H1 (cell line): Measurements from ENCODE around the gene KNOP1. TPM values are rescaled to one million over a fixed set of nuclear protein-coding genes. Genes with fewer than 3 reads are reported as not detected.

Source experiments
- CTCF ChIA-PET: fragments of 300-600 bp; sonication (Branson Sonifier 250); formaldehyde crosslinking; loops from one replicate; lab custom pipeline; 2021; ENCODE audit not compliant: partially characterized antibody; lab: Charles Lee
- POLR2A ChIA-PET: fragments of 300-600 bp; sonication (Branson Sonifier 250); formaldehyde crosslinking; loops from one replicate; lab custom pipeline; 2021; ENCODE audit warnings: inconsistent platforms; ENCODE audit not compliant: partially characterized antibody; lab: Charles Lee
- DNase-seq, 2 experiments: peaks; one replicate each; pipeline versions ENCODE4 v3.0.0 to v3.0.0-alpha.2; 2010 to 2022; ENCODE audit warnings: low spot score in 2 of 2, low read depth in 1 of 2, mixed read lengths in 1 of 2
- FAIRE-seq: peaks from 2 replicates; lab custom pipeline; 2011; peaks lifted over from hg19 to GRCh38; lab: Jason Lieb, UNC
- H2AFZ ChIP-seq: 2 replicates; pipeline ENCODE4 v1.8.1; 2012; ENCODE audit warnings: low read length, inconsistent platforms
- H2AK5ac ChIP-seq: 2 replicates; pipeline ENCODE4 v1.6.1; 2013; ENCODE audit warnings: low read depth, low read length
- H2BK120ac ChIP-seq: replicated peaks from 2 replicates; pipeline ENCODE3; 2013; ENCODE audit warnings: low read depth, low read length, inconsistent platforms
- H2BK12ac ChIP-seq: 2 replicates; pipeline ENCODE4 v1.6.1; 2013; ENCODE audit warnings: low read depth, low read length
- H2BK15ac ChIP-seq: 2 replicates; pipeline ENCODE4 v1.6.1; 2013; ENCODE audit warnings: low read length
- H2BK20ac ChIP-seq: 2 replicates; pipeline ENCODE4 v1.6.1; 2013; ENCODE audit warnings: low read length
- H2BK5ac ChIP-seq: 2 replicates; pipeline ENCODE4 v1.6.1; 2013; ENCODE audit warnings: low read depth, low read length
- H3K14ac ChIP-seq: 2 replicates; pipeline ENCODE4 v1.6.1; 2013; ENCODE audit warnings: inconsistent platforms; ENCODE audit not compliant: insufficient read length
- H3K18ac ChIP-seq: 2 replicates; pipeline ENCODE4 v1.6.1; 2013; ENCODE audit warnings: low read length; ENCODE audit errors: extremely low read depth
- H3K23ac ChIP-seq: 2 replicates; pipeline ENCODE4 v1.6.1; 2013; ENCODE audit warnings: inconsistent platforms; ENCODE audit not compliant: insufficient read length
- H3K23me2 ChIP-seq: 2 replicates; pipeline ENCODE4 v1.6.1; 2013; ENCODE audit warnings: low read depth, low read length
- H3K27ac ChIP-seq: 2 replicates; pipeline ENCODE4 v1.6.1; 2011; ENCODE audit warnings: low read depth, low read length, inconsistent platforms
- H3K27me3 ChIP-seq, 4 experiments: replicated peaks in 1 of 4; 1 replicate in 1 of 4; 2 replicates in 3 of 4; pipeline versions ENCODE4 v1.6.1 to v1.8.1; 2011 to 2013; ENCODE audit warnings: low read length in 3 of 4, mild to moderate bottlenecking in 3 of 4, inconsistent platforms in 2 of 4, mixed read lengths in 2 of 4, moderate library complexity in 1 of 4; ENCODE audit not compliant: control insufficient read depth in 3 of 4, insufficient read depth in 3 of 4; ENCODE audit errors: extremely low read depth in 1 of 4
- H3K36me3 ChIP-seq, 4 experiments: 2 replicates each; pipeline versions ENCODE4 v1.6.1 to v1.8.1; 2011 to 2013; ENCODE audit warnings: mild to moderate bottlenecking in 4 of 4, low read length in 3 of 4, moderate library complexity in 2 of 4, control low read depth in 1 of 4, inconsistent platforms in 1 of 4; ENCODE audit not compliant: insufficient read depth in 4 of 4, control insufficient read depth in 2 of 4
- H3K4ac ChIP-seq: replicated peaks from 2 replicates; pipeline ENCODE3; 2013; ENCODE audit warnings: low read length, low read depth, mixed read lengths, inconsistent platforms; ENCODE audit not compliant: insufficient read length
- H3K4me1 ChIP-seq, 4 experiments: replicated peaks in 1 of 4; 1 replicate in 1 of 4; 2 replicates in 3 of 4; pipeline versions ENCODE4 v1.6.1 to v1.8.1; 2011 to 2013; ENCODE audit warnings: low read length in 3 of 4, inconsistent platforms in 2 of 4, mixed read lengths in 1 of 4; ENCODE audit not compliant: insufficient read depth in 4 of 4, control insufficient read depth in 3 of 4
- H3K4me2 ChIP-seq, 2 experiments: 2 replicates each; pipeline versions ENCODE4 v1.6.1 to v1.8.1; 2011 to 2013; ENCODE audit warnings: low read depth in 2 of 2, low read length in 2 of 2, control low read depth in 1 of 2, inconsistent platforms in 1 of 2, mild to moderate bottlenecking in 1 of 2; ENCODE audit not compliant: insufficient read depth in 1 of 2
- H3K4me3 ChIP-seq, 4 experiments: fragments of 200-600, 300-600 bp in 1 of 4; sonication (generic), shearing (Covaris generic), sonication (Bioruptor Twin) in 1 of 4; 2 replicates each; pipeline versions ENCODE4 v1.5.1 to v1.8.1; 2011 to 2016; ENCODE audit warnings: low read length in 4 of 4, low read depth in 3 of 4, control low read depth in 2 of 4, inconsistent platforms in 2 of 4, mild to moderate bottlenecking in 2 of 4, mixed read lengths in 1 of 4, moderate library complexity in 1 of 4; ENCODE audit not compliant: insufficient read depth in 2 of 4; ENCODE audit errors: extremely low read depth in 1 of 4
- H3K56ac ChIP-seq: replicated peaks from 2 replicates; pipeline ENCODE3; 2013; ENCODE audit warnings: low read depth, mild to moderate bottlenecking, mixed read lengths, low read length, inconsistent platforms; ENCODE audit not compliant: insufficient read length
- H3K79me1 ChIP-seq: 2 replicates; pipeline ENCODE4 v1.6.1; 2013; ENCODE audit warnings: low read depth, low read length, control low read depth
- H3K79me2 ChIP-seq, 2 experiments: 2 replicates each; pipeline versions ENCODE4 v1.6.1 to v1.8.1; 2012 to 2013; ENCODE audit warnings: low read length in 2 of 2, mild to moderate bottlenecking in 2 of 2, inconsistent platforms in 1 of 2; ENCODE audit not compliant: insufficient read depth in 2 of 2, control insufficient read depth in 1 of 2
- H3K9ac ChIP-seq, 4 experiments: replicated peaks in 1 of 4; 1 replicate in 1 of 4; 2 replicates in 3 of 4; pipeline versions ENCODE4 v1.6.1 to v1.8.1; 2011 to 2013; ENCODE audit warnings: low read depth in 3 of 4, low read length in 3 of 4, control low read depth in 2 of 4, mild to moderate bottlenecking in 2 of 4, moderate library complexity in 2 of 4, inconsistent platforms in 1 of 4; ENCODE audit errors: extremely low read depth in 1 of 4
- H3K9me3 ChIP-seq, 2 experiments: 2 replicates each; pipeline versions ENCODE4 v1.6.1 to v1.8.1; 2012 to 2013; ENCODE audit warnings: mild to moderate bottlenecking in 2 of 2, moderate library complexity in 2 of 2, control low read depth in 1 of 2, inconsistent platforms in 1 of 2, low read depth in 1 of 2, low read length in 1 of 2, mixed read lengths in 1 of 2; ENCODE audit not compliant: insufficient read depth in 2 of 2
- H4K20me1 ChIP-seq, 2 experiments: replicated peaks in 1 of 2; 2 replicates each; pipeline versions ENCODE3 to v1.8.1; 2011 to 2013; ENCODE audit warnings: inconsistent platforms in 2 of 2, low read length in 2 of 2, mild to moderate bottlenecking in 1 of 2; ENCODE audit not compliant: insufficient read depth in 2 of 2, control insufficient read depth in 1 of 2
- H4K5ac ChIP-seq: 2 replicates; pipeline ENCODE4 v1.6.1; 2013; ENCODE audit warnings: low read length, low read depth, mixed read lengths, inconsistent platforms; ENCODE audit not compliant: insufficient read length
- H4K8ac ChIP-seq: 2 replicates; pipeline ENCODE4 v1.8.0; 2013; ENCODE audit warnings: mild to moderate bottlenecking, moderate library complexity, low read length, inconsistent platforms; ENCODE audit not compliant: insufficient read depth; ENCODE audit errors: extremely low read depth
- H4K91ac ChIP-seq: replicated peaks from 2 replicates; pipeline ENCODE3; 2013; ENCODE audit warnings: low read length, mixed read lengths, inconsistent platforms; ENCODE audit not compliant: insufficient read length
- CEBPB ChIP-seq: IDR thresholded peaks from 2 replicates; pipeline ENCODE4 v1.6.1; 2012; ENCODE audit warnings: low read depth, low read length
- CTBP2 ChIP-seq: IDR thresholded peaks from 2 replicates; pipeline ENCODE4 v1.7.0; 2011; ENCODE audit warnings: borderline replicate concordance, mild to moderate bottlenecking, moderate library complexity, mixed read lengths, low read length; ENCODE audit not compliant: insufficient read depth, insufficient read length
- KDM5A ChIP-seq: fragments of 200-600 bp; IDR thresholded peaks from 2 replicates; pipeline ENCODE4 v1.7.1; 2012; ENCODE audit warnings: mild to moderate bottlenecking, low read length, inconsistent platforms, mixed read lengths
- RXRA ChIP-seq: IDR thresholded peaks from 2 replicates; pipeline ENCODE4 v1.6.1; 2011; ENCODE audit warnings: low read depth, mild to moderate bottlenecking, low read length, moderate library complexity; ENCODE audit not compliant: insufficient read depth
- TCF12 ChIP-seq: IDR thresholded peaks from 2 replicates; pipeline ENCODE4 v1.6.1; 2011; ENCODE audit warnings: low read depth, mild to moderate bottlenecking, low read length
- WGBS, 2 experiments: shearing (Covaris generic) in 1 of 2; methylation state at CpG; one replicate each; pipeline versions ENCODE4 v1.1.6 to v1.1.7; 2013 to 2015; ENCODE audit warnings: low lambda C conversion rate in 2 of 2, mixed read lengths in 2 of 2, inconsistent platforms in 1 of 2, low coverage in 1 of 2, missing lambda C conversion rate in 1 of 2; ENCODE audit not compliant: insufficient replicate concordance in 2 of 2, insufficient coverage in 1 of 2, insufficient read length in 1 of 2; ENCODE audit errors: extremely low coverage in 1 of 2, missing lambda C conversion rate in 1 of 2; 5-methylcytosine and 5-hydroxymethylcytosine counted together
- polyA plus RNA-seq, 7 experiments: library from polyadenylated mRNA; depleted of rRNA in 3 of 7; stranded (reverse) in 5 of 7; unstranded in 2 of 7; fragments of >200 nt in 5 of 7; fragments of 200-250 nt in 2 of 7; gene quantifications; 1 replicate in 5 of 7; 2 replicates in 1 of 7; 4 replicates in 1 of 7; pipeline versions ENCODE4 v1.2.1 to v1.2.3, GENCODE V29; 2011 to 2013; ENCODE audit warnings: missing spikeins in 2 of 7, mixed read lengths in 2 of 7
- total RNA-seq: library from RNA; stranded (reverse); fragmentation: NEBNext Ultra II Directional; extraction: Animal tissue kit (Norgen Biotek cat#: 25700); gene quantifications from 2 replicates; pipeline ENCODE4 v1.2.1, GENCODE V29; 2021
- TF ChIP-seq, protein P1 (sequence below): IDR thresholded peaks from 2 replicates; pipeline ENCODE4 v1.6.1; 2012; ENCODE audit warnings: low read length, inconsistent platforms

KNOP1 gene
- total and polyA plus RNA-seq, 2 of the 8 experiments (the other 6 are each of a cell fraction or from before 2014, with no cell fraction given) = 21.6 to 87.9 TPM

DNA sequence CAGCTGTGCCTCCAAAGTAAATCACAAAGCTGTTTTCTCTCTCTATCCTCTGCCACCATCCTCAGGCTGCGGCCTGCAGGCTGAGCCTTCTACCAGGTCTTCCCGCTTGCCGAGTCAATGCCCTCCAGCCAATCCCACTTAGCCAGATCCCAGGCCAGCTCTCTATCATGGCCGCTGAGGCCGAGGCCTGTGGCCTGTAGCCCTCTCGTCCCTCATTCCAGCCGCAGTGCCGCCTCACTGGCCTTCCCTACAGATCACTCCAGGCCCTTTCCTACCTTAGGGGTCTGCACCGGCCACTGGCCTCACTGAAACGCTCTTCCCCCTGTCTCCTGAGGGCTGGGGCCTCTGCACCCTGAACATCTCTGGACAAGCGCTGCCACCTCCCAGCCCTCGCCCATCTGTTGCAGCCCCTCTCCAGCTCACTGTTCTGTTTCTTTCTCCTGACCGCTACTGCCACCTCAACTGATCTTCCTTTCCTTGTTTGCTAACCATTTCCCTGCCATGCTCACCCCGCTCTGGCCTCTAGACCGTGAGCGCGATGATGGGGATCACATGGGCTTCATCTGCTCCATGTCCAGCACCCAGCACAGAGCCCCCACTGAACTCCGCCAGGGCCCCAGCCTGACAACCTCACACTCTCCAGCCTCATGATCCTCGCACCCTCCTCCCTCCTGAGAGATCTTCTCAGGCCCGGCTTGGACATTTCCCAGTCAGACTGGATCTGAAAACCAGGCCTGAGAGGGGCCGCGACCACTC, 8.5 kb downstream of the KNOP1 start:
- Histone ChIP-seq H3K4me3 (no peak overlapping the region), H3K4me1 (peaks cover 12 to 50% (median 37%) of the 10 kb centered on the region in 4 experiments), H3K27me3 (no peaks in the 10 kb centered on the region), H3K23me2 (no peaks in the 10 kb centered on the region), H4K5ac (no peak overlapping the region), H3K56ac (no peak overlapping the region), H3K79me1 (peaks cover 33% of the 10 kb centered on the region), H3K23ac (no peak overlapping the region), H3K4me2 (no peak overlapping the region; a peak in 2 of 4 replicates), H2AFZ (no peak overlapping the region), H3K9me3 (no peaks in the 10 kb centered on the region), H3K9ac (peak overlapping the region in 2 of 4 experiments; percentile 8 to 12; a peak in 3 of 7 replicates), H2BK12ac (peak overlapping the region; percentile 17; the same call in 1 of the 2 replicates), H3K79me2 (peaks cover 12 to 96% of the 10 kb centered on the region in 2 experiments; a peak in 3 of 4 replicates), H3K18ac (no peak overlapping the region), H3K14ac (no peak overlapping the region), H3K4ac (no peak overlapping the region), H3K36me3 (peaks cover 36 to 88% (median 56%) of the 10 kb centered on the region in 4 experiments), H2BK120ac (no peak overlapping the region), H2AK5ac (no peak overlapping the region), H2BK15ac (0 out of 2 replicates have a peak overlapping the region, but pooled peaks have one; percentile 3), H4K20me1 (peaks cover 44 to 58% of the 10 kb centered on the region in 2 experiments), H4K8ac (no peak overlapping the region; the same call in 1 of the 2 replicates), H4K91ac (no peak overlapping the region), H2BK5ac (0 out of 2 replicates have a peak overlapping the region, but pooled peaks have one; percentile 60), H3K27ac (peak overlapping the region; percentile 48; the same call in 1 of the 2 replicates), H2BK20ac (no peak overlapping the region)
- POLR2A ChIA-PET = interaction anchor here (0.6 to 3.3 kb wide), 12 partner anchors 8 to 512 kb away, joined by 3 to 20 read pairs (median 5); partner anchors contain the start of genes IQCK and KNOP1
- no peak for DNase-seq
- WGBS, 2 experiments = 91% methylated on average over 22 of the region's 22 CpGs; no CpG with 5 or more reads in 1 of the 2 experiments
- CTCF ChIA-PET = interaction anchor here (0.7 to 1.9 kb wide), 5 partner anchors 28 to 191 kb away, joined by 3 to 4 read pairs (median 3); no protein-coding TSS in a partner anchor
- FAIRE-seq = no peak
- TF ChIP-seq CEBPB (no peak), CTBP2 (no peak), RXRA (no peak), TCF12 (no peak), KDM5A (no peak)
- TF ChIP-seq, protein P1, sequence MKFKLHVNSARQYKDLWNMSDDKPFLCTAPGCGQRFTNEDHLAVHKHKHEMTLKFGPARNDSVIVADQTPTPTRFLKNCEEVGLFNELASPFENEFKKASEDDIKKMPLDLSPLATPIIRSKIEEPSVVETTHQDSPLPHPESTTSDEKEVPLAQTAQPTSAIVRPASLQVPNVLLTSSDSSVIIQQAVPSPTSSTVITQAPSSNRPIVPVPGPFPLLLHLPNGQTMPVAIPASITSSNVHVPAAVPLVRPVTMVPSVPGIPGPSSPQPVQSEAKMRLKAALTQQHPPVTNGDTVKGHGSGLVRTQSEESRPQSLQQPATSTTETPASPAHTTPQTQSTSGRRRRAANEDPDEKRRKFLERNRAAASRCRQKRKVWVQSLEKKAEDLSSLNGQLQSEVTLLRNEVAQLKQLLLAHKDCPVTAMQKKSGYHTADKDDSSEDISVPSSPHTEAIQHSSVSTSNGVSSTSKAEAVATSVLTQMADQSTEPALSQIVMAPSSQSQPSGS = no peak
